BJ (cell line): ENCODE measurements around the gene PRM2. TPM values are rescaled to one million over a fixed set of nuclear protein-coding genes. Genes with fewer than 3 reads are reported as not detected.

Experiments
- CTCF ChIA-PET: fragments of 350-600 bp; formaldehyde crosslinking; extraction: SDS; loops from one replicate; lab custom pipeline; 2021; ENCODE audit warnings: antibody characterized with exemption, inconsistent platforms; lab: Yijun Ruan, JAX
- POLR2A ChIA-PET: fragments of 300-600 bp; sonication (Branson Sonifier 250); formaldehyde crosslinking; extraction: SDS; loops from one replicate; lab custom pipeline; 2021; ENCODE audit warnings: antibody characterized with exemption; lab: Charles Lee
- DNase-seq: peaks from one replicate; pipeline ENCODE4 v3.0.0-alpha.2; 2011; ENCODE audit warnings: low read depth
- H3K27me3 ChIP-seq: 2 replicates; pipeline ENCODE4 v1.6.0; 2011; ENCODE audit warnings: low read length; ENCODE audit not compliant: control insufficient read depth, insufficient read depth
- H3K36me3 ChIP-seq: 2 replicates; pipeline ENCODE4 v1.5.1; 2011; ENCODE audit warnings: low read length; ENCODE audit not compliant: control insufficient read depth, insufficient read depth
- H3K4me3 ChIP-seq: 2 replicates; pipeline ENCODE4 v1.5.1; 2011; ENCODE audit warnings: low read depth, mild to moderate bottlenecking, control low read depth, low read length
- CTCF ChIP-seq: IDR thresholded peaks from 2 replicates; pipeline ENCODE4 v1.5.1; 2011; ENCODE audit warnings: low read depth, mild to moderate bottlenecking, control low read depth, inconsistent platforms, low read length, moderate library complexity; ENCODE audit not compliant: insufficient read depth
- polyA plus RNA-seq: library from polyadenylated mRNA; depleted of rRNA; stranded (reverse); fragments of >200 nt; gene quantifications from 2 replicates; pipeline ENCODE4 v1.2.3, GENCODE V29; 2011

PRM2 gene
- polyA plus RNA-seq, 1 experiment: not detected

- no peak overlapping the region for H3K4me3 ChIP-seq
- no peaks in the 10 kb centered on the region for H3K27me3 ChIP-seq
- CTCF ChIA-PET: interaction anchor here (0.6 to 13.2 kb wide), 3 partner anchors 81 to 285 kb away, joined by 3 to 209 read pairs (median 5); no protein-coding TSS in a partner anchor
- H3K36me3 ChIP-seq: peaks cover 3% of the 10 kb centered on the region
- TF ChIP-seq CTCF: no peak
- DNase-seq: no peak
- POLR2A ChIA-PET: no interaction called here
Measured at GRCh38 chr16:11252482-11252931, 23.8 kb downstream of the PRM2 start.

- POLR2A ChIA-PET: no interaction called here
- Histone ChIP-seq H3K36me3 (peaks cover 3% of the 10 kb centered on the region), H3K27me3 (no peaks in the 10 kb centered on the region), H3K4me3 (no peak overlapping the region)
- no peak for DNase-seq
- TF ChIP-seq CTCF: no peak
- CTCF ChIA-PET: interaction anchor here (0.6 to 13.2 kb wide), 3 partner anchors 81 to 284 kb away, joined by 3 to 209 read pairs (median 5); no protein-coding TSS in a partner anchor
Measured at GRCh38 chr16:11251525-11252481, 24.5 kb downstream of the PRM2 start.

GRCh38 chr16:11250786-11251524, 25.3 kb downstream of the PRM2 start:
- CTCF ChIA-PET: interaction anchor here (1.8 to 13.2 kb wide), 2 partner anchors 107 to 284 kb away, joined by 5 to 209 read pairs; no protein-coding TSS in a partner anchor
- no peak for TF ChIP-seq CTCF
- H3K27me3 ChIP-seq: no peaks in the 10 kb centered on the region
- no peak overlapping the region for H3K4me3 ChIP-seq
- H3K36me3 ChIP-seq: peaks cover 3% of the 10 kb centered on the region
- POLR2A ChIA-PET: no interaction called here
- DNase-seq: no peak

- TF ChIP-seq CTCF: no peak
- POLR2A ChIA-PET: no interaction called here
- Histone ChIP-seq H3K4me3 (no peak overlapping the region), H3K27me3 (no peaks in the 10 kb centered on the region), H3K36me3 (peaks cover 3% of the 10 kb centered on the region)
- CTCF ChIA-PET: interaction anchor here (13.2 kb wide), 1 partner anchor 283 kb away, joined by 209 read pairs; no protein-coding TSS in a partner anchor
- DNase-seq: no peak
Measured at GRCh38 chr16:11250091-11250785, 26.0 kb downstream of the PRM2 start.
